ENCODE results near the gene C13orf42.

DNA sequence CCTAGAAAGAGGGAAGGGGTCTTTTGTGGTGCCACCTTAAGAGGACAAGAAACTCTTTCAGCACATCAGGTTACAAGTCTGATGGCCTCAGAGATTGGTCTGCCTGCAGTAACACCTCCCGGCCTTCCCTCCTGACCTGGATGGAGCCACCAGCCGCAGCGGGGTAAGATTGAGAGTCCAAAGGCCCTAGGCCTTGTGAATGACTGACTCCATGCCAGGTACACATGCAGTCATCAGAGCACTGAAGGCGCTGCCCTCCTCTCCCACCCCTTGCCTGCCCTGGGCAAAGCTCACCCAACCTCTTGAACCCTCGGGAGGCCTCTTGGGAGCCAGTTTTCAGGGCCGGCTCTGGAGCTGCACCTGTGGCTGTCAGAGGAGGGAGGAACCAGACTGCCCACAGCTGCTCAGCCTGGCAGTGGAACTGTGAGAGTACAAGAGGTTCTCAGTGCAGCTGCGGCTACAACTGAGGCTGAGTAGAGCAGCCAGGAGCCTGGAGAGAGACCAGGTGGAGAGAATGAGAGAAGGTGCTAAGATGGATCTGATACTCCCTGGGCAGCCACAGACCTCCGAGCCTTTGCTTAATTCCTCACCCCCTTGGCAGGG lies 23.8 kb upstream of the C13orf42 start:
- TF ChIP-seq, protein P1, sequence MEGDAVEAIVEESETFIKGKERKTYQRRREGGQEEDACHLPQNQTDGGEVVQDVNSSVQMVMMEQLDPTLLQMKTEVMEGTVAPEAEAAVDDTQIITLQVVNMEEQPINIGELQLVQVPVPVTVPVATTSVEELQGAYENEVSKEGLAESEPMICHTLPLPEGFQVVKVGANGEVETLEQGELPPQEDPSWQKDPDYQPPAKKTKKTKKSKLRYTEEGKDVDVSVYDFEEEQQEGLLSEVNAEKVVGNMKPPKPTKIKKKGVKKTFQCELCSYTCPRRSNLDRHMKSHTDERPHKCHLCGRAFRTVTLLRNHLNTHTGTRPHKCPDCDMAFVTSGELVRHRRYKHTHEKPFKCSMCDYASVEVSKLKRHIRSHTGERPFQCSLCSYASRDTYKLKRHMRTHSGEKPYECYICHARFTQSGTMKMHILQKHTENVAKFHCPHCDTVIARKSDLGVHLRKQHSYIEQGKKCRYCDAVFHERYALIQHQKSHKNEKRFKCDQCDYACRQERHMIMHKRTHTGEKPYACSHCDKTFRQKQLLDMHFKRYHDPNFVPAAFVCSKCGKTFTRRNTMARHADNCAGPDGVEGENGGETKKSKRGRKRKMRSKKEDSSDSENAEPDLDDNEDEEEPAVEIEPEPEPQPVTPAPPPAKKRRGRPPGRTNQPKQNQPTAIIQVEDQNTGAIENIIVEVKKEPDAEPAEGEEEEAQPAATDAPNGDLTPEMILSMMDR (IDR thresholded peaks at IDR 0.05) = no peak
- no peak for TF ChIP-seq POLR2A (IDR thresholded peaks at IDR 0.05)
